Measurements from ENCODE around the gene PLD5.
"Not testable (repeated sequence)": the region's sequence is repeated elsewhere in the genome, so short reads cannot be mapped to it uniquely, and the experiment has no call there.

Gene PLD5

DNA sequence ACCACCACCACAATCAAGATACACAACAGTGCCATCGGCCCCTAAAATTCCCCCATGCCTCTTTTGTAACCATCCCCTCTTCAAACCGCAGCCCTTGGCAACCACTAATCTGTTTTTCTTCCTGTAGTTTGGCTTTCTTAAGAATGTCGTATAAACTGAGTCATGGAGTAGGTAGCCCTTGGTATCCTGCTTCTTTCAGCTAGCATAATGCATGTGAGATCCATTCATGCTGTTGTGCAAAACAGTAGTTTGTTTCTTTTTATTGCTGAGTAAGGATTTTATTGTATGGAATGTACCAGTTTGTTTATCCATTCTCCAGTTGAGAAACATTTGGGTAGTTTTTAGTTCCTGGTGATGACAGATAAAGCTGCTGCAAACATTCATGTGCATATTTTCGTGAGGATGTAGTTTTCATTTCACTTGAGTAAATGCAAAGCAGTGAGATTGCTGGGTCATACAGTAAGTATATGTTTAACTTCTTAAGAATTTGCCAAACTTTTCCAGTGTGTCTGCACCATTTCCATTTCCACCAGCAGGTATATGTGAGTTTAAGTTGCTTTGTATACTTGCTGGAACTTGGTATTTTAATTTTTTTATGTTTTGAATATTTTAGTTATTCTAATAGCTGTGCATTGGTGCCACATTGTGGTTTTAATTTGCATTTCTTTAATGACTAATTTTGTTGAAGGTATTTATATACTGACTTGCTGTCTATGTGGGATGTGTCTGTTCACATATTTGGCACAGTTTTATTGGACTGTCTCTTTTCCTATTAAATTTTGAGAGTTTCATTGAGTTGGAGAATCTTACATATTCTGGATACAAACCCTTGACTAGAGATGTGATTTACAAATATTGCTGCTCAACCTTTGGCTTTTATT is 377.2 kb downstream of the PLD5 start:
- peak; percentile 36 for DNase-seq (ENCODE audit: low spot score)

- no peak for DNase-seq (ENCODE audit: low spot score)
Measured at GRCh38 chr1:242146652-242147051, 377.8 kb downstream of the PLD5 start.

DNA sequence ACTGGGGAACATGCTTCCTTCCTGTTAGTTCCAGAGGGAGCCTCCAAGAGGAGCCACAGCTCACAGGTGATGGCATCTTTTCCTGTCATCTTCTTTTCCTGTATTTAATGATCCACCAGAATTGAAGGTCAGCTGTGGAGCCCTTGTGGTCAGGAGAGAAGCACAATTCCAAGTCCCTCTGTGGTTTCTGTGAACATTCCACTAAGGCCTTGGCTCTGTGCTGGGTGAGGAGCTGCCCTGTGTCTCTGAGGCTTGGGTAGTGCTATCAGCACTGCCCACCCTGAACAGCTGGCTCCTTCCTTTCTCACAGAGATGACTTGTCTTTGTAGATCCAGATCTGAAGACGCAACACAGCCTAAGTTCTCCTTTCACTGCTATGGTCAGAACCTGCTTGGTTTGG is 383.7 kb downstream of the PLD5 start:
- DNase-seq (ENCODE audit: low spot score), result no peak

GRCh38 chr1:242139986-242140385 is 384.5 kb downstream of the PLD5 start:
- DNase-seq (ENCODE audit: low spot score), result no peak

DNA sequence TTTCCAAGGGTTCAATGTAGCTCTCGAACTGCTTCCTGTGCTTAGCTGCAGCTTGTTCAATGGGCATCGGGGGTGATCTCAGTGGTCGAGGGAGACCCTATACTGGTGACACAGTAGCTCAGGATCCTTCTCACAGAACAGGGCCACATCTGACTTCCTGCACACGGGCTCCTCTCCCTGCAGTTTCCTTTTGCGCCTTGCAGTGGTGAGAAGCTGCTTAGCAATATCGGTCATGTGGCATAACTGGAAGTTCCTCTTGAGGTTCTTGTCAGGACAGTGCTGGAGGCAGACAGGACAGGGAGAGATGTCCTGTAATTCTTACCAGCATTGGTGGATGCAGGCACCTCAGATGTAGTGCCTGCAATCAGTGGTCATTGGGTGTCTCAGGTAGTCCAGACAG is 385.1 kb downstream of the PLD5 start:
- no peak for DNase-seq (ENCODE audit: low spot score)

GRCh38 chr1:242133796-242134195 is 390.7 kb downstream of the PLD5 start:
- no peak for DNase-seq (ENCODE audit: low spot score)

- no peak for DNase-seq (ENCODE audit: low spot score)
Measured at GRCh38 chr1:242133351-242133750, 391.1 kb downstream of the PLD5 start.

DNA sequence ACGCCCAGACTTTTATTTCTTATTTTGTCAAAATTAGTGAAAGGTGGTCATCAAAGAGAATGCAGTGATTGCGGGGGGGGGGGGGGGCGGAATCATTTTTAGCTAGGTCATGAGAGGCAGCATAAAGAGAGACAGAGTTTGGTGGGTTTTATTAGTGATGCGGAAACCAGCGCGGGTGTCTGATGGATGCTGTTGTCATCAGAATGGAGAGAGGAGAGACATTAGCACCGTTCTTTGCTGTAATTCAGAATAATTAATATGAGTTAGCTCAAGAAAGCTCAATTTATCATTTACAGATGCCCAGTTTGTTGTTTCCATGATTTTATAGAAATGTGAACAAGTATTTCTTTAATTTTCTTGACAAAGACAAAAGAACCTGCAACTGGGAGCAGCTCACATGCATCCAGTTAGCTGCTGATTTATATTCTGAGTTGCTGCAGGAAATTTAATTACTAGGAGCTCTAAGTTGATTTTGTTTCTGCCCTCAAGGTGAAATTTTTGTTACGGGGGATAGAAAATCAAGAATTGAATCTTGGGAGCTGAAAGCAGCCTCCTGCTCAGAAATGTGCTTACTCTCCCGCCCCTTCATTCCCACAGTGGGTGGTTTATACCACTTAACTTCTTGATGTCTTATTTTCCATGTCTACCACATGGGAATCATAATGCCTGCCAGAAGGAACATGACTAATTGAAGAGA is 392.2 kb downstream of the PLD5 start:
- DNase-seq (ENCODE audit: low spot score), result no peak

- peak; percentile 87 for DNase-seq (ENCODE audit: low spot score)
Measured at GRCh38 chr1:242128951-242129502, 395.5 kb downstream of the PLD5 start.

- no peak for DNase-seq (ENCODE audit: low spot score)
Measured at GRCh38 chr1:242120432-242120831, 404.1 kb downstream of the PLD5 start.

GRCh38 chr1:242100921-242101320 is 423.6 kb downstream of the PLD5 start:
- no peak for DNase-seq (ENCODE audit: low spot score)

GRCh38 chr1:242097283-242097682 is 427.2 kb downstream of the PLD5 start:
- not testable (repeated sequence) for DNase-seq (ENCODE audit: low spot score)

- no peak for DNase-seq (ENCODE audit: low spot score)
Measured at GRCh38 chr1:242093116-242093515, 431.4 kb downstream of the PLD5 start.

DNA sequence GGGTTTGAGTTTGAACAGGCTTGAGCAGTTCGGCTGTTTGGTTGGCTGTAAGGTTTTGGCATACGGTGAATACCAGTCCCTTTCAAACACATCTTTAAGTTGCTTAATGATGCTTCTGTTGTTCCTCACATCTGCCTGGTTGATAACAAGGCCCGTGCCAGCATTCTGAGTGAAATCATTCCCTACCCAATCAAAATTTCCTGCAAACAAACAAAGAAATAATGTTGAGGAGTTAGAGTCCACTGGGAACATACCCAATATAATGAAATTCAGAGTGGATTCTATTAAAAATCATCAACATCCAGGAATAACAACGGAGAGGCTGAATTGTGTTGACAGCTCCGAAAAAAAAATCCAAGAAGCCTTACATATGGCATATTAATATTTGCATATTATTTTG is 434.6 kb downstream of the PLD5 start:
- DNase-seq (ENCODE audit: low spot score), result no peak

- no peak for DNase-seq (ENCODE audit: low spot score)
Measured at GRCh38 chr1:242088875-242089274, 435.6 kb downstream of the PLD5 start.

- no peak for DNase-seq (ENCODE audit: low spot score)
Measured at GRCh38 chr1:242086706-242087105, 437.8 kb downstream of the PLD5 start.

DNA sequence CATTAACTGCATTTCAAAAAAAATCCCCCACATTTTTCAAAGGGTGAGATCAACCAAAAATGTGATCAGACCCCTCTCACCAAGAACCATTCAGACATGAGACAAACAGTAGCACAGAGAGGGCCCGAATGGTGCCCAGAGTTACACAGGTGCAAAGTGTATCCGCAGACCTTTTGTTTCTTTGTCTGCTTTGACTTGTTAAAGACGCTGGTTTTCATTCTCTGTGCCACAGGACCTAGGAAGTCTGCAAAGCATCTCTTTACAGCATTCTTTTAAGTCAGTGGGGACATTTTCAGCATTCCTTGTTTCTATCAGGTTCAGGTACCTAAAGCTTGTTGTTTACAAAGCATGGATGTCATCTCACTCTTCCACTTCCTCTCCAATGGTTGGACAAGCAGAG is 438.4 kb downstream of the PLD5 start:
- no peak for DNase-seq (ENCODE audit: low spot score)

- DNase-seq (ENCODE audit: low spot score), result no peak
Measured at GRCh38 chr1:242083742-242084141, 440.8 kb downstream of the PLD5 start.

- no peak for DNase-seq (ENCODE audit: low spot score)
Measured at GRCh38 chr1:242081446-242081845, 443.1 kb downstream of the PLD5 start.

DNA sequence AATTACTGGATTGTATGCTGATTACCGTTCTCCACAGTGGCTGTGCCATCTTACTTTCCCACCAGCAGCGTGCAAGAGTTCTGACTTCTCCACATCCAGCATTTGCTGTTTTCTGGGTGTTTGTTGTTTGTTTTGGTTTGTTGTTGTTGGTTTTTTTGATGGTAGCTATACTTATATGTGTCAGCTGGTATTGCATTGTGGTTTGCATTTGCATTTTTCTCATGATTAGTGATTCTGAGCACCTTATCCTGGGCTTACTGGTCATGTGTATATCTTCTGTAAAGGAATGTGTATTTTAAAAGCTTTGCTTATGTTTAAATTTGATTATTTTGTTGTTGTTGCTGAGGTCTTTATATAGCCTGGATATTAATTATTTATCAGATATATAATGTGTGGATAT is 458.7 kb downstream of the PLD5 start:
- DNase-seq (ENCODE audit: low spot score), result no peak

- DNase-seq (ENCODE audit: low spot score), result no peak
Measured at GRCh38 chr1:242062271-242062670, 462.2 kb downstream of the PLD5 start.

DNA sequence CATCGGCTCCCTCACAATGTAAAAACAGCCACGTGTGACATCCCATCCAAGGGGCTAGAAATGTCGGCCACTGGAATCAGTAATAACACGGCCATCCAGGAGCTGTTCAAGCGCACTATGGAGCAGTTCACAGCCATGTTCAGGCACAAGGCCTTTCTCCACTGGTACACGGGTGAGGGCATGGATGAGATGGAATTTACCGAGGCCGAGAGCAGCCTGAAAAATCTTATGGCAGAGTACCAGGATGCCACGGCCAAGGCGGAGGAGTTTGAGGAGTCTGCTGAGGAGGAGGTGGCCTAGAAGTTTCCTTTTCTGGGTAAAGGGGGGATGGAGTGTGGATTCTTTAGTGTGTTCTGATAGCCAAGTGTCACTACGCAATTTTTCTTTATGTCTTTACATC is 464.5 kb downstream of the PLD5 start:
- DNase-seq (ENCODE audit: low spot score), result no peak

GRCh38 chr1:242058582-242058981 is 465.9 kb downstream of the PLD5 start:
- DNase-seq (ENCODE audit: low spot score), result not testable (repeated sequence)
